ENCODE measurements around the gene DGKE.
A peak's percentile ranks its signal among the peaks of the same experiment; 100 is the strongest.

Gene DGKE

DNA sequence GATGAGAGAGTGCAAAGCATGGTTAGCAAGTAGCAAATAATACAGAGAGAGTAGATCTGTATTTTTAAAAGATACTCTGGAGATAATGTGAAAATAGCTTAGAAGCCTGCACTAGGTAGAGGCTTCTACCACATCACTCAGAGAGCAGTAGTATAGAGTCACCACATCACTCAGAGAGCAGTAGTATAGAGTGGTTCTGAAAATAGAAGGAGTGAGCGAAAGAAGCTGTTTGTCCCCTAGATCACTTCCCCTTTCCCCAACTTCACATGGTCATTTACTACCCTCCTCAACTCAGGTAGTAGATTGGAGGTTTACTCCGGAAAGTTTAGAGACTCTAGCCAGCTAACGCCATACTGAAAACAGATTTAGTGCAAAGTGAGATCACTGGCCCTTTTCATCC is 17.1 kb downstream of the DGKE start:
- DNase-seq: no peak

DNA sequence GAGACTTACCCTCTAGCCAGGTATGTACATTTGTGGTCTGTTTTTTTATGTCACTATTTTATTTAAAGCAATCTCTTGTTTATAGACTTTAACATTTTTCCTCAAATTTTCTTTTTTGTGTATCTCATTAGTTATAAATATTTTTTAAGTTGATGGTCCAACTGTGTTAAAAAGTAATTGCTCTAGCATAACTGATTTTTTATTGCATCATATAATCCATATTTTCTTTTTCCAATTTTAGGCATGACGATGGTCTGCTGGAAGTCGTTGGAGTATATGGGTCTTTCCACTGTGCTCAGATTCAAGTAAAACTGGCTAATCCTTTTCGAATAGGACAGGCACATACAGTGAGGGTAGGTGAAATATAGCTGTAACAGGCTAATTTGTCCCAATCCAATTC is 27.9 kb downstream of the DGKE start:
- no peak for DNase-seq

DNA sequence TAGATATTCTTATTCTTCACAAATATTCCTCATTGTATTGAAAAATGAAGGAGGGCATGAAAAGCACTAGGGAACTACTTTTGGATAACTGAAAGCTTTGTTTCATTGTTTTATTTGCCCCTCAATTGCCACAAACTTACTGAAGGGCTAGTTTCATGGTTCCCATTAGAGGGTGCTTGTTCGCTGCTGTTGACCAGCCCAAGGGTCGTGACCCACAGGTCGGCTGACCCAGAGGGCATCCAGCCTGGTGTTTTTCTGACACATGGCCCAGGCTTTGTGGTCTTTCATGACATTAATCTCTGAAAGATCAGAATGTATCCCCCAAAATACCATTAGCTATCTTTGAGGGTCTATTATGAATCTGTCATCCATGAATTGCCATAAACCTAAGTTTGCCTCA is 30.0 kb downstream of the DGKE start:
- DNase-seq: no peak

DNA sequence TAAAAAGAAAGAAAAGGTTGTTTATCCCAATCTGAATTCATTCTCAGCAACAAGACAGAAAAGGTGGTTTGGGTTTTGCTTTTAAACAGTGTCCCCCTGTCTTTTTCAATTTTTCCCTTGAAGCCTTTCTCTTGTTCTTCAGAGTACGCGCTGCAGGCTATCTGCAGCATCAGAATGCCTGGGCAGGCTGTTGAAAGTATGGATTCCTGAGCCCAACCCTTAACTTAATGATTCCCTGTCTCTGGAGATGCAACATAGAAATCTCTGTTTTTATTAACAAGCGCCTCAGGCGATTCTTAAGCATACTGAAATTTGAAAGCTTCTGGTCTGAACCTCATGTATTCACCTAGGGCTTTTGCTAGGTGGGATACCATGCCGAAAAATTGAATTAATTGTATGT is 32.1 kb downstream of the DGKE start:
- no peak for DNase-seq

DNA sequence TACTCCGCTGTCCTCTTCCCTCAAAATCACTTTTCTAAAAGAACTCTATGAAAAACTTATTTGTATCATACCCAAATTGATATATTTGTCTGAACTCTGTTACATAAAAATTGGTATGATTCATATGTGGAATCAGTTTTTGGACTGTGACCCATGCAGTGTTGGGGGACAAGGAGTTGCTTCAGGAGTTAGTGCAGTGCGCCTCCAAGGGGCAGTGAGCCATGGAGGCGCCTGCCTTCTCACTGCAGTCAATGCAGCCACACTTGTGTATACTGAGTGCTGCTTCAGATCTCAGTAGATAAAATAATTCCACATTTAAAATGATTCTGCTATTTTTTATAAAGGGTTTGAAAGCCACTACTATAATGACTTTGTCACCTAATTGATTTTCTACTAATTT is 32.5 kb downstream of the DGKE start:
- DNase-seq: no peak

DNA sequence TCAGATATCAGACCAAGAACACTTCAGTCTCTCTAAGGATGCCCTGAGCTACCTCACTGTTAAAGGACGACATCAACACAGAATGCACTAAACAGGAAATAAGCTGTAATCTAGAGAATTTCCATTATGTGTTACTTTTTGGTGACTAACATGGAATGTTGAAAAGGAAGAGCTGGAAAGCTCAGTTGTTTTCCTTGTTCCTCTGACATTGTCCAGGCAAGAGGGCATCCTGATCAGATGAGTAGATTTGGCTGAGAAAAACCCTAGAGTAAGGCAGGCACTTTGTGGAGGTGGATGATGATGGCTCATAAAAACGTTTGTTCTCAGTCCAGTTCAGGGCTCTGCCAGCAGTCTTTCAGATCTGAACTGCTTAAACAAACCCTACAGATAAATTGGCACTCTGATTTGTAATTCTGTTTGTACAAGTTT is 34.0 kb downstream of the DGKE start:
- DNase-seq: no peak

DNA sequence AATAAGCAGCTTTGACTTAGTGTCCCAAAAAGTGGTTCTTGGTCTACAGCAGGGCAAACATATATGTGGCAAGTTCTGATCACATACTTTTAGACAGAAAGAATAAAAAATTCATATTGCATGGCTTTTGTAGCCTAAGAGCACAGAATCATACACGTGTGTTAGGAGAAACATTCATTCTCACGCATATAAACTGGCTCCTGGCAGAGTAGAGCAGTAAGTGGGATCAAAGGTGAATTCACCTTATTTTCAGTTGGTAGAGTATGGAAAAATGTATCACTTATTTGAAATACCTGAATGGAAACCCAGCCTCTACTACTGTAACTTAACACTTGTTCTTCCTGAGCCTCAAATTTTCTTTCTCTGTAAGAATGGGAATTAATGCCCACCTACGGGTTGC is 34.8 kb downstream of the DGKE start:
- DNase-seq: no peak

DNA sequence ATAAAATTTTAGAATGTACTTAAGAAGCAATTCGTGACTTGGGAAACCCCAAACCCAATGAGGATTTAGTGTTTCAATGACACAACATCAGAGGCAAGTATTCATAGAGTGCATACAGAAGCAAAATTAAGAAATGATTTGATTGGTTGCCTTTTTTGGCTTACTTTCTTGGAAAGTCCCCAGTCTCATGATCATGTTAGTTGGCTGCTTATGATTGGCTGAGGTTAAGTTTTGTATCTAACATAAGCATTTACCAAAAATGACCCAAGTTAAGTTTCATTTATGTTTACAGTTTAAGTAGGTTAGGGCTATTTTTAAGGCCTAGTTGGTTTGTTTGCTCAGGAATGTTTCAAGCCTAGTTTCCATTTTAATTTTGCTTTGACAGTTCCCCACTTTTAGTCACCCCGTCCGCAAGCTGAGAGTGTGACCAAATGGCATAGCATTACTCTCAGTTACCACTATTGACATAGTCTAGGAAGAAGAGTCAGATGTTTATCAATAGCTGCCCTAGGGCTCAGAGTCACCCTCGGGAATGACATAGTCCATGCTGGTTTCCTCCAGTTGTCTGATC is 36.2 kb downstream of the DGKE start:
- DNase-seq: no peak

DNA sequence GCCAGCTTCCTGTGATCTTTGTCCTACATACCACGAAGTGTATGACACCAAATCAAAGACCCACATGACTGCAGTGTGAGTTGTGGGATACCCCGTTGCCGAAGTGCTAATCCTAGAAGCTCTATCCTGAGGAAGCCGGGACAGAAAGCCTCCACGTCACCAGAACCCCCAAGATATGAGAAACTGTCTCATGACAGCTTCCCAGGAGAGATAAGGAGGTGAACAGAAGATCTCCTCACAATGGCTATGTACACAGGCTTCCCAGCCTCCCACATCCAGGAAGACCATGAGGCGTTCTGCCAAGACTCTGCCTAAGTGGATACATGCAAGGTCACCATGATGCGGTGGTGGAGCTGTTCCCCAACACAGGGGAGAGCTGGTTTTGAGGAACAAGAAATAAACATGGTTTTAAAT is 42.8 kb downstream of the DGKE start:
- no peak for DNase-seq

DNA sequence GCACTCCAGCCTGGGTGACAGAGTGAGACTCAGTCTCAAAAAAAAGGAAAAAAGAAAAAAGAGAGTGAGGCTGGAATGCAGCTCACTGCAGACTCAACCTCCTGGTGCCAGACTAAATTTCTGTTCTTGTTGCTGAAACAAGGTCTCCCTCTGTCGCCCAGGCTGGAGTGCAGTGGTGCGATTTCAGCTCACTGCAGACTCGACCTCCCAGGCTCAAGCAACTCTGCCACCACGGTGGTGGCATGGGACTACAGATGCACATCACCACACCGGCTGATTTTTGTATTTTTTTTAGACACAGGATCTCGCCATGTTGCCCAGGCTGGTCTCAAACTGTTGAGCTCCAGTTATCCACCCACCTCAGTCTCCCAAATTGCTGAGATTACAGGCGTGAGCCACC is 45.3 kb downstream of the DGKE start:
- no peak for DNase-seq

DNA sequence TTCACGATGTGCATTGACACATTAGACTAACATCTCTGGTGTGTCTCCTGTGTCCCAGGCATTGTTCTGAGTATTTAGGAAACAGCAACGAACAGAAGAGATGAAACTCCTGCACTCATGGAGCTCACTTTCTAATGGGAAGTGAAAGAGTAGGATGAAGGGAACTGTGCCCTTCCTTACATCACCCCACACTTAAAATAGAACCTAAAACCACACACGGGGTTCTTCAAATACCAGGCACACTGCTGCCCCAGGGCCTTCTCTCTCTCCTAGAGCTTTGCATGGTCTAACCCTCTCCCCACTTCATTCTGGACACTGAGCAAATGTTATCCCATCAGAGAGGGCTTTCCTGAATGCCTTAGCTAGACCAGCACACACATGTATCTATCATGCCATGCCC is 46.2 kb downstream of the DGKE start:
- DNase-seq: no peak

DNA sequence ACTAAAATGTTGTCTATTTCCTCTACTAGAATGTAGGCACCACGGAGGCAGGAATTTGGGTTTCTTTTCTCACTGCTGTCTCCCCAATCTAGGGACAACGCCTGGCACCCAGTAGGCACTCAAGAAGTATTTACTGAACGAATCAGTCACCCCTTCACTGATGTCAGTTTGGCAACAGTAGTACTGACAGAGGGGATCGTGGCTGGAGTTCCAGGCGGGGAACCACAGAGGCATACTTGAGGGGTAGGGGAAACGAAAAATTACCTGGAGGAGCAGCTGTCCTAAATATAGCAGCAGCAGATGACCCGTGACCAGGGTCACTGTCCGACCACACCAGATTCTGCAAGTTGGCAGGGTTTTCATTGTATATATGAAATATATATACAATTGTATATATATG is 46.6 kb downstream of the DGKE start:
- DNase-seq: no peak

DNA sequence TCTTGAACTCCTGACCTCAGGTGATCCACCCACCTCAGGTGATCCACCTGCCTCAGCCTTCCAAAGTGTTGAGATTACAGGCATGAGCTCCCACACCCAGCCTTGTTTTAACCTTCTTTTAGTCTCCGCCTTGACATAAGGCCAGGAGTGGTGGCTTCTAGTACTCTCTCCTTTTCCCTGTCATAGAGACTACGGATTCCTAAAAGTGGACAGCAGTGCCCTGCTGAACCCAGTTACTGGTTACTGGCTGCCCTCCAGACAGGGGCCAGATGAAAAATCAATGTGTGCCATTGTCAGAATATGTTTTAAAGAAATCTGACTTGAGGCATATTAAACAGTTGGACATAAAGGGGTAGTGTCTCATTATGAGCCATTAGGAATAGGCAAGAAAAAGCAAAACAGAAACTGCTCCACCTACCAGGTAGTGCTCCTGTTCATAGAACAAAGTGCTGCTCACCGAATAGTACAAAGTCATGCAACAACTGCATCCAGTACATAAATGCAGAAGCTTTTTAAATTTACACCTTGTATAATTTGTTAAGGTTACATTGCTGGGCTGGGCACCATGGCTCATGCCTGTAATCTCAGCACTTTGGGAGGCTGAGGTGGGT is 47.8 kb downstream of the DGKE start:
- no peak for DNase-seq

DNA sequence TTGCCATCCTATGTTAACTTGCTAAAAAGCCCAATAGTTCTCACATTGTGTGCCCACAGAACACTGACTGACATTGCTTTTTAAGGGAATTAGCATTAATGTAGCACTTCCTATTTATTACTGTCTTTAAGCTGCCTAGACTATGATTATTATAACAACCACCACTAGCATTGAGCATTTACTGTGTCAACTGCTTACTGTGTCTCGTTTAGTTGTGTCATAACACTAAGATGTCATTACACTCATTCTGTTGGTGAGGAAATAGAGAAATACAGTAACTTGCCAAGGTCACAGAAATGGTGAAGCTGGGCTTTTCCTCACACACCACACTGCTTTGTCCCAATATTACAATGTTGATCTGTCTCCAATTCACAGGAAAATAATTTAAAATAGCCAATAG is 49.7 kb downstream of the DGKE start:
- DNase-seq: no peak

DNA sequence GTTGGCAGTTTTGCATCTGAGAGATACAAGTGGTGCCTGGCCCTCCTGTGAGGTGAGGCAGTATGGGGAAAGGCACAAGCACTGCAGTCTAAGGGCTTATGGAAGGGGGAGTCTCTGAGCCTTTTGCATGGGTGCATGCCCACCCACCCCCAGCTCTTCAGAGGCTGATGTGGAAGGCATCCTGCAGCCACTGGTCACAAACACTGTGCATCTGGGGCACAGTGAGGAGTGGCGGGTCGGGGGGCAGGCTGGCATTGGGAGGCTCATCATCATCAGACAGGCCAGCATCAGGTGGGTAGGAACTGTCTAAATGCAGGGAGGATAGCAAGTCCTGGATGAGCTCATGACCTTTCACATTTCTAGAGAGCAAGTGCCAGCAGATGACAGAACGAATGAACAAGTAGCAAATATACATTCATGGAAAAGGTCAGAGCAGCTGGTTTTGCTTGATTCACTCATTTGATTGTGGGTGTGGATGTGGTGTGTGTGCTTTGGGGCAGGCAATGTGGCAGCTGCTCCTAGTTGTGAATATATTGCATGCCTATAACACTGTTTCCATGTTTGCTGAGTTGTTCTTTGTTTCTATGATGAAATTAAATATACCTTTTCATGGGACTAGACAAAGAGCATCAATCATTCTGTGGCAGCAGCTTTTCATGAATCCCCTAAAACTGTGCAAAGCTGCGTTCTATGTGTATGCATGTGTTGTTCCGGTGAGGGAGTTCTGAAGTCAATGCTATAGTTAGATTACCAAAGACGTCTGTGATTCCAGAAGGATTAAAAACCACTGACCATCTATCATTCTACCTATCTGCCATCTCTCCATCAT is 50.7 kb downstream of the DGKE start:
- peak; percentile 75 for DNase-seq

DNA sequence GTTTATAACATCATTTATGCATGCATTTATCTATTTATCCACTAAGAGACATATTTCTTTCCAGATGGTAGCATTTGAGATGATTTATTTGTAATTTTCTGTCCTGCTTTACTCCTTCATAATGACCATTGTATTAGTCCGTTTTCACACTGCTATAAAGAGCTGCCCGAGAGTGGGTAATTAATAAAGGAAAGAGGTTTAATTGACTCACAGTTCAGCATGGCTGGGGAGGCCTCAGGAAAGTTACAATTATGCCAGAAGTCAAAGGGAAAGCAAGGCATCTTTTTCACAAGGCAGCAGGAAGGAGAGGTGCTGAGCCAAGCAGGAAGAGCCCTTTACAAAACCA is 51.3 kb downstream of the DGKE start:
- DNase-seq: no peak

DNA sequence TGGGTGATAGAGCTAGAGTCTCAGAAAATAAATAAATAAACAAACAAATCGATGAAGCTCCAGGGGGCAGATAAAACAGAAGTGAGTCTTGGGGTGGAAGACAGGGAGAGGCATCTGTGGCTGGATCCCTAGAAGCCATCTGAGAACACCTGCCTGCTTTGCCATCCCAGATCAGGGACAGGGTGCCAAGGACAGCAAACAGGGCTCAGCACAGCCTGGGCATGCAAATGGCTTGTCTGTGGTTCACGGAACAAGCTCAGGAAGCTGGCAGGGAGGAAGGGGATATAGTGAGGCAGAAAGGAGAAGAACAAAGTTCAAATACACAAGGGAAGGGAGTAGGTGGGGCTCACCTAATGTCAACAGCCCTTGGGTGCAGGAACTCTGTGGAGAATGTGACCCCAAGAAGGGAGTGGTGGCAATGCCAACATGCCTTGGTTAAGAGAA is 52.4 kb downstream of the DGKE start:
- DNase-seq: no peak

DNA sequence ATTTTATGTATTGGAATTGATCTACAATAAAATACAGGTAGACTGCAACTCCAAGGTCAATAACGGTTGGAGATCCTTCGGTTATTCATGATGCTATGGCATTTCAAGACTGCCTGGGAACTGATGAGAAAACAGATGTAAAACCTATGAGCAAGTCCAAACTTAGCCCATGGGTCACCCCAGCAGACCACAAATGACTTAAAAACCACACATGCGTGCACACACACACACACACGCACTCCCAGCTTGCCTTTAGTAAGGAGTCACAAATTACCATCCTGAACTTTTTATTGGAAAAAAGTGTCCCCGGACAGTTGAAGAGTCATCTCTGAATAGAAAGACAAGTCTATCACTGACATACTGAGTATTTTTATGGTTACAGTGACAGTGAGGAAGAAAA is 53.2 kb downstream of the DGKE start:
- no peak for DNase-seq

DNA sequence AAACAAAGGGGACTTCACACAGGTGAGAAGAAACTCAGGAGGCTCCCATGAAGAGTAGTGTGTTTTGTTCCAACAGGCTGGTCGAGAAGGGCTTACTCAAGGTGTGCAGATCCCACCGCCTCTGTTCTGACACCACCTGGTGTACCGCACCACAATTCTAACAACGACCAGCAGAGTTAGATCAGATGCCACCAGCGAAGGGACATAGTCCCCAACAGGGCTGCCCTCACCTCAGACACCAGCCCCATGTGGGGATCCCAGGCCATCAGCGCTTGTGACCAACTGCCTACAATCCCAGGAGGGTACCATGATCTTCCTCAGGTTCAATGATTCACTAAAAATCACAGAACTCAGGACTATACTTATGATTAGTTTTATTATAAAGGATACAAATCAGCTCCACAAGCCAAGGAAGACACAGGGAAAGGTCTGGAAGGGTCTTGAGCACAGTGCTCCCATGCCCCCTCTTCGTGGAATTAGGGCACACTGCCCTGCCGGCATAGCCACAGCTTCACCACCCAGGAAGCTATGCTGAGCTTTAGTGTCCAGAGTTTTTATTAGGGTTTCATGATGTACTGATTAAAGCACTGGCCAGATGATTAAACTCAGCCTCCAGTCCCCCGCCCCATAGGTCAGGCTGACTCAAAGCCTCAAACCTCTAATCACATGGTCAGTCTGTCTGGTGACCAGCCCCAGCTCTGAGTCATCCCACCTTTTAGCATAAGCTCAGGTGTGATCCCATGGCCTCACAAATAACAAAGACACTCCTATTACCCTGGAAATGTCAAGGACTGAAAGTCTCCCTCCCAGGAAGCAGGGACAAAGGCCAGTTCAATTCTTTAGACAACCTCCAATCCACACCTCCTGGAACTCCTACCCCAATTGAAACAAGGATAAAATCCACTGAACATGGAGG is 53.9 kb downstream of the DGKE start:
- no peak for DNase-seq

DNA sequence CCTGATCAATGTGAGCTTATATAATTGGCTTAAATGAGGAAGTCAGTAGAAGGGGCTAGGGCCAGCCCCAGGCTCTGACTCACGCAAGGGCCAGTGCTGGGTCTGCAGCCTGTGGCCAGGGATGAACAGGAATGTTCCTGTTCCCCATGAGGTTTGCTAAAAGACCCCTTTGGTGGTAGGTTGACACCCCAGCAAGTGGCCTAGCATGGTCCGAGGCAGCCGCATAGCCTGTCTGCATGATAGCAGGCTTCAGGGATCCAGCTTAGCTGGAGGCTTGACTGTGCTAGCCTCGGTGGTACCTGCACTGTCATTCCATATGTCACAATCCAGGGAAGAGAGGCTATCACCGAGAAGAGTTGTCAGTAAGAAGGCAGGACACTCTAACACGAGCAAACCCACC is 56.4 kb downstream of the DGKE start:
- no peak for DNase-seq

DNA sequence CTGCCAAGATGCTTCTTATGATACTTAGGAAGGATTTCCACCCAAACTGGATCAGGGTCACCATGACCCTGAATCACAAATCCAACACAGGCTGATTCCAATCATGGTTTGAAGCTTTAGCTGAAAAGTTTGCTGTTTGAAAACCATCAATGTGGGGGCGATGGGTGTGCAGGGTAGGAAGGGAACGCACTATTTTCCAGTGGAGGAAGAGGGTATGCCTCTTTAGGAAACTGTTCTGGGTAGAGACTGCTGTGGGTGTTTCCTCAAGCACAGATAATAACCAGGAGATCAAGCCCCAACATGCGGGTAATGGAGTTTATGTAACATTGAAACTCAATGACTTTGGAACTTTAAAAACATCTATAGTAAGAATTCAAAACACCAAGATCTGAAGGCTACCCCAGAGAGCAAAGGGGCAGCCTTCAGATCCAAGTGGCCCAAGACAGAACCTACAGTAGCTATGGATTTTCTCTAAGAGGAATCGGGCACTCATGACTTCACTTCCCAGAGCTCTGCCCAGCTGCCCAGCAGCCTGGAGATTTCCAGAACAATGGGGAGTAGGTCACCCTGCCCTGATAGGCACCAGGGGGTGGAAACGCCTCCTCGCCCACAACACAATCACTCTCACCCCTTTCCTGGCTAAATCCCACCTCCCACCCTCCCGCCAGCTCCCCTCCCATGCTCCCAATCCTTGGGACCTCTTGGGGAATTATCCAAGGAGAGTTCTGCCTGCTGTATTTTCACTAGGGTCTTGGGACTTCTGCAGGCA is 57.1 kb downstream of the DGKE start:
- no peak for DNase-seq

DNA sequence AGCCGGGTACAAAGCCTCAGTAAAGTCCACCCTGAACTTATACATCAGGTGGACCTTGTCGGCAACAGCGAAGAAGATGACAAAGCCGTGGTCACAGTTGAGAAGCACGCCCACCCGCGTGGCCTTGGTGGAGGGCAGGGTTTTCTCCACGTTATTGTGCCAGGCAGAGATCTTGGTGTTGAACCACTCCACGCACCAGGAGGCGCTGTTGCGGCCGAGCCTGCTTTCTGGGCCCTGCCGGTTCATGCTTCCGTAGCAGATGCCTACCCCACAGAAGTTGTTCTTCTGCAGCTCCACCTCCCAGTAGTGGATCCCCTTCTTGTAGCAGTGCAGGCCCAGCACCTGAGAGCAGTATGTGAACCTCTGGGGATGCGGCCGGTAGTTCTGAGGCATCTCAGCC is 57.8 kb downstream of the DGKE start:
- no peak for DNase-seq

DNA sequence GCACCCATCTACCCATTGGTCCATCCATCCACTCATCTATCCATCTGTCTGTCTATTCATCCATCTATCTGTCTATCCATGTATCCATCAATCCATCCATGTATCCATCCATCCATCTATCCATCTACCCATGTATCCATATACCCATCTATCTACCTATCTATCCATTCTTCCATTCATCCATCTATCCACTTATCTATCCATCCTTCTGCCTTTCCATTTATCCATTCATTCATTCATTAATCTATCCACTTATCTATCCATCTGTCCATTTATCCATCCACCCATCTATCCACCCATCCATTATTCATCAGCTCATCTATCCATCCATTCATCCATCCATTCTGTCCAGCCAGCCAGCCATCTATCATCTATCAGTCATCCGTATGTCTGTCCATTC is 58.4 kb downstream of the DGKE start:
- no peak for DNase-seq

All from NCI-H774 (cell line).